ENCODE results near the gene CDK2.
"Not testable (repeated sequence)": the region's sequence is repeated elsewhere in the genome, so short reads cannot be mapped to it uniquely, and the experiment has no call there.

Gene CDK2

DNA sequence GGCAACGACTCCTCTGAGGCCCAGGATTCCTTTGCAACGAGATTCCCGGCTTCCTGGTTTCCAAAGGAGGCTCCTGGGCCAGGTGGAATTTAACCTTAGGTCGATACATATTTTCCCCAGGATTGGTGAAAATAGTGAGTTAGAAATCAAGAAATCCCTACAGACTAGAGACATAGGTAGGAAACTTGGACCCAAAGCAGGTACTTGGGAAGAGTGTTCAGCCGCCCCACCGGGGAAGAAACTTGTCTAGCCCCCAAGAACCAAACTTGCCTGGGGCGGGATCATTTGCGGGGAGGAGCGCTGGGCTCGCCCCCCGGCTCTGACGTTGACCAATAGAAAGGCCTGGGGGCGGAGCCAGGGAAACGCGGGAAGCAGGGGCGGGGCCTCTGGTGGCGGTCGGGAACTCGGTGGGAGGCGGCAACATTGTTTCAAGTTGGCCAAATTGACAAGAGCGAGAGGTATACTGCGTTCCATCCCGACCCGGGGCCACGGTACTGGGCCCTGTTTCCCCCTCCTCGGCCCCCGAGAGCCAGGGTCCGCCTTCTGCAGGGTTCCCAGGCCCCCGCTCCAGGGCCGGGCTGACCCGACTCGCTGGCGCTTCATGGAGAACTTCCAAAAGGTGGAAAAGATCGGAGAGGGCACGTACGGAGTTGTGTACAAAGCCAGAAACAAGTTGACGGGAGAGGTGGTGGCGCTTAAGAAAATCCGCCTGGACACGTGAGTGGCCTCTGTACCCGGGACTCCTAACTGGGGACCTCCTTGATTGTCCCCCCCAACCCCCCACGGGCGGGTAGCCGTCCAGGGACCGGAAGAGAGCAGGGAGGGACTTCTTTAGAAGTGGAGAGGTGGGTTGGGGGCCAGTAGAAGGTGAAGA is at the start of gene CDK2:
TSS of gene CDK2 (plus strand) at position 423 of the 874 bp plus-strand sequence. CDS start at position 602, 179 bp downstream.
- no peak for DNase-seq

GRCh38 chr12:55919032-55919431 is 47.6 kb upstream of the CDK2 start:
- not testable (repeated sequence) for DNase-seq

DNA sequence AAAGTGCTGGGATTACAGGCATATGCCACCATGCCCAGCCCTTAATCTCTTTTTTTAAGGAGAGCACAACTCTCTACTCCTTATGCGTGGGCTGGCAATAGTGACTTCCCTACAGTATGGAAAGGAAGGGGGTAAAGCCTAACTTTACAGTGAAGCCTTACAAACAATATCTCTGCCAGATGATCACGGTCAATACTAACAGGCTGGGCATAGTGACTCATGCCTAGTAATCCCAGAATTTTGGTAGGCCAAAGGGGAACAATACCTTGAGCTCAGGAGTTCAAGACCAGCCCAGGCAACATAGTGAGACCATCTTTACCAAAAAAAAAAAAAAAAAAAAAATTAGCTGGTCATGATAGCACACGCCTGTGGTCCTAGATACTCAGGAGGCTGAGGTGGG is 44.5 kb upstream of the CDK2 start:
- DNase-seq, result no peak

- not testable (repeated sequence) for DNase-seq
Observed at GRCh38 chr12:55923648-55924047, 43.0 kb upstream of the CDK2 start.

DNA sequence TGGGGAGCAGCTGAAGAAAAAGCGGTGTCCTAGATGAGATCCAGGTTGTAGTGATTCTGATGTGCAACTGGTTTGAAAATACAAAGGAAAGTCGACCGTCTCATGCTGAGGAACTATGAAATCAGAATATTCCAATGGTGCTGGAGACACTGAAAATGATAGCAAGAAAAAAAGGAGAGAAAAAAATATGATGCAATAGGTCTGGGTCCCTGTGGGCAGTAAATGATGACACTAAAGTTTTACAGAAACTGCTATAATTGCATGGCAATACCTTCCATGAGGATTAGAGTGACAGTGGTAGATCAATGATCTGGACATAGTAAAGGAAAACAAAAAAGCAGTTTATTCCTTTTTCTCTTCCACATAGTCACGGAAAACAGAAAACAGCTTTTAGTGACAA is 41.3 kb upstream of the CDK2 start:
- DNase-seq, result no peak

DNA sequence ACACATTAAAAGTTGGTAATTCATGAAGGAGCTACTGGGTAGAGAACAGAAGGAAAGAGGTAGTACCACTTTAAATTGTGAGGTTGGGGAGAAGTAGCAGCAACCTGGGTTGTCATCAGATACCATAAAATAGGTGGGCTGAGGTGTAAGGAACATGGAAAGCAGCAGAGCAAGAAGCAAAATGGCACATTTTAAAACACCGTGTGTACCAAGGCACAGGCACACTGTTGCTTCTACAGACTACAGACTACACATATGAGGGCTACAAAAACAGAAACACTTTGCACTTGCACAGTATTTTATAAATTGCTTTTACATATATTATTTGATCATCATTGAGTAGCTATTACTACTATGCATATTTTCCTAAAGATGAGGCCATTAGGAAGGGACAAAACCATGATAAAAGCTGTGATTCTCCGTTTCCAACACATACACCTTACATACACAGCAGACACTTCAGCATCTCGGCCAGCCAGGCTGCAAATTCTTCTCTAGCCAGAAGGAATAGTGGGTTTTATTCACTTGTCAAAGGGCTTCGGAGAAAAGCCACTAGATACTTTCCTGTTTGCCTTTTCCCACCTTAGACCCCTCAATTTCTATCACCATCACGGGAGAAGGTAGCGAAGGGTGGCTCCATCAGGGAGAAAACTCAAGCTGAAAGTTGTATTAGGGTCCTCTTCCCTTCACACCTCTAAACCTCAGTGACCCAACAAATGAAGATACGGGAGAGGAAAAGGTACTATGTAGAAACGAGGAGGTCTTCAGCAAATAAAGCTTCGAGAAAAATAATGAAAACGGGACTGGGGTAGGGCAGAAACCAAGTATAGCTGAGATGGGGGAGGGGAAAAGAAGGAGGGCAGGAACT is 40.5 kb upstream of the CDK2 start:
- no peak for DNase-seq

DNA sequence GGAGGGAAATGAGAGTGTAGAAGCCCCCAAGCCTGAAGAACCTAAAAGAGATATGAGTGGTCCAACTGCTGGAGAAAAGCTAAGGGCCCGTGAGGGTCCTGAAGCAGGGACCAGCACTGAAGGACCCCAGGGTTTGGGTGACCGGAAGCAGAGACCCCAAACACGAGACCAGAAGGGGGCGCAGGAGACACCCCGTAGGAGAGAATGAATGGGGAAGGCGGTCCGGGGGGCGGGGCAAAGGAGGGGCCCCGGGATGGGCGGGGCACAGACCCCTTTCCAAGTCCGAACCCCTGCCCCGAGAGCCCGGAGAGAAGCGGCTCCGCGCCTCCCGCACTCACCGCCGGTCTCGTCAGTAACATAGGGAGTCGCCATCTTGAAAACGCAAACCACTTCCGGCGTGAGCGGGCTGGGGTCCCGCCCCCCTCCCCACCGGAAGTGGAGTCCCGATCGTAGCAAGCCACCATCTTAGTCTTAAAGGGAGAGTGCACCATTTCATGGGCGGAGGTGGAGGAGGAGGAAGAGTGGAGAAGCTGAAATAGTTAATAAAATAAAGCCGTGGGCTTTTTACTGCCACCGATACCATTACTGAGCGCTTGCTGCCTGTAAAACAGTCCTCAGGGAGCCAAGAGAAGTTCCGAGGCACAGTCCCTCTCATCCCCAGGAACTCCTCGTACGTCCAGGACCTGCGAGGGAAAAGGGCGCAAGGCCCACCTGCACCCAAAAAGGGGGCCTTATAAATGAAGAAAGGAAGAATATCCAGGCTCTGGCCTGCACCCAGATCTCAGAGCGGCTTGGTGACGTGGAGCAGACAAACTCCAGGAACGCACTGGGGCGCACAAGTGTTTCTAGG is 39.7 kb upstream of the CDK2 start:
- DNase-seq, result no peak

DNA sequence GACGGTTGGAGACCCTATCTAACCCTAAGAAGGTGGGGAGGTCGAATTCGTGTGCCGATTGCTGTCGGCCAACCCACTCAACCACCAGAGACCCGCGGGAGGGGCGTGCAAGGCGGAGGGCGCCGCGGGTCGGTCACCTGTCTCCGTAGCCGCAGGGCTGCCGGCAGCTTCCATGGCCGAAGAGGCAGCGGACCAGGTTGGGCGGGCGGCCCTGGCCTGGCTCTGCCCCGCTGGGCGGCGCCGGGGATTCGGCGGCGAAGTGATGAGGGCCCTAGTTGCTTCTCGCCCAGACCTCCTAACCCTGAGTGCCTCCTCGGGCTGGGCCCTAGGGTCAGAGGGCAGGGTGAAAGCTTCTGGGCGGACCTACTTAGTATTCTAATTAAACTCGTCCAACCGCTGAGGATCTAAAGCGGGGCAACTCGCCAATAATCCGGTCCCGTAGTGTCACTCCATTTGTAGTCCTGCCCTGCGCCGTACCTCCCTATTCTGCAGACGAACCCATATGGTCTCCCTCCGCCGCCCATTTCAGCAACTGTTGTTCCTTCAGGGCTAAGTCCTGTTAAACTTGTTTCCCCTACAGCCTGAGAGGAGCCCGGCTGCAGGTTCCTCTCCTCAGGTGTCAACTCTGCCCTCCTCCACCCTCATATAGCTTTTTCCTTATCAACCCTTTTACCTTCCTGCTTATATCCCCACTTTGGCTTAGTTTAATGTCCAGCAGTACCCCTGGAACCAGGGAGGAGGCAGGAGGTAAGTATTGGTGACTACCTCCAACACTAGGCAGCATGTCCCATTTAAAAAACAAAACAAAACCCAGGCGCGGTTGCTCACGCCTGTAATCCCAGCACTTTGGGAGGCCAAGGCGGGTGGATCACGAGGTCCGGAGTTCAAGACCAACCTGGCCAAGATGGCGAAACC is 38.8 kb upstream of the CDK2 start, which contains the start of gene PYM1:
TSS of gene PYM1 (minus strand) at position 307 of the 915 bp plus-strand sequence. CDS start at position 174, 133 bp downstream.
- no peak for DNase-seq

GRCh38 chr12:55929306-55929791 is 37.3 kb upstream of the CDK2 start:
- DNase-seq, result no peak

- no peak for DNase-seq
Observed at GRCh38 chr12:55930771-55931316, 35.8 kb upstream of the CDK2 start, which contains the start of gene DGKA. Gene DGKA (plus strand): TSS chr12:55931162. CDS start chr12:55936504, 5,342 bp downstream.

DNA sequence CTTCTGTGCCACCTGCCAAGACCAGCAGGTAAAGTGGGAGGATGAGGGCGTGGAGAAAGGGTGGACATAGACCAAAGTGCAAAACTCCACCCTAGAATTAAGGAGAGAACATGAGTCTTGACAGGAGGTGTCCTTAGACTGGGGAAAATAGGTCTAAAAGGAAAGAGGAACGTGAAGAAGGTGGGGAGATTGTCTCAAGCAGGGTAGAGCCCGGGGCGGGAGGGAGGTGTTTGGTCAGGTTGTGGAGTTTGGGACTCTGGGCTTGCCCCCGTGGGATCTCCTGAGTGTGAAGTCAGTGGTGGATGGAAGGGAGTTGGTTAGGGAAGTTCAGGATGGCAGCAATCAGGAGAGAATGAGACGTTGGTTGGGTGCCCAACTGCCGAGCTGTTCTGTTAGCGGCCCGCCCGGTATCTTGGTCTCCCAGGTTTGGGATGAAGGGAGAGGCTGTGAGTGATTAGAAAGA is 35.3 kb upstream of the CDK2 start:
- no peak for DNase-seq

- no peak for DNase-seq
Observed at GRCh38 chr12:55931780-55932550, 34.7 kb upstream of the CDK2 start.

DNA sequence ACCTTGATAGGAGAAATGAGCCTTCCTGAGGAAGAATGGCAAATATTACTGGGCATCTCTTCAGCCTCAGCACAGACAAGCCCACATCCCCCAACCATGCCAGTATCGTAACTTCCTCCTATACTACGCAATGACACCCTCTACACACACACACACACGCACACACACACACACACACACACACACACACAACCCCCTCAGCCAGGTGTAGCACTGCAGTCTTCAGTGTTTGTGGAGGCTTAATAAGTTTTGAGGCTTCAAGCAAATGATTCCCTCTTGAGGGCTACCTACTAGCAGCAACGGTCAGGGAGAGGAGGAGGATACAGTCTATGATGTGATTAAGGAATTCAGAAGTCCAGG is 34.1 kb upstream of the CDK2 start:
- no peak for DNase-seq

DNA sequence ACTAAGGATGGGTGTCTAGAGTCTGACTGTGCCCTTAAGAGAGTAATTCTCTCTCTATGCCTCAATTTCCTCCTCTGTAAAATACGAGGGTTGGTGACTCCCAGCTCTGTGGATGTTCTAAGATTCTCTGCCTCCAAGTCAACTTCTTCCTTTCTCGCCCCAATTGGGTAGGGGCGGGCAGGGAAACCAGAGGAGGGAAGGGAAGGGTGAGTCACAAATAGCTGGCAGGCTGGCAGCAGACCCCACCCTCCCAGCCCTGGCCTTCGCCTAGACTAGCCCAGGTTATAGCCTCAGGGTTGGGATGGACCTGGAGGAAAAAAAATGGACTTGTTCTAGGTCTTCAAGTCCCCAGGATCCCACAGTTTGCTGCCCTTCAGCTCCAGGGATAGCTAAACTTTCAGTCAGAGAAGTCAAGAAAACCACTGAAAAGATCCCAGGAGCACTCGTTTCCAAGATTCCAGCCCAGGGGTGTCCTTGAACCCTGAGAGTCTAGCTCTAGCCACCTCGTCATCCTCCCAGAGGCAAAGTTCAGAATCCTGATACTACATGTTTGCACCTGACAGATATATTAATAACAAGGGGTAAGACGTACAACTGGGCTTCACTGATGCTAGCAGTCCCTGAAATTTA is 33.3 kb upstream of the CDK2 start:
- DNase-seq, result no peak

GRCh38 chr12:55933799-55934742 is 32.6 kb upstream of the CDK2 start:
- no peak for DNase-seq

- no peak for DNase-seq
Observed at GRCh38 chr12:55934773-55935172, 31.9 kb upstream of the CDK2 start.

DNA sequence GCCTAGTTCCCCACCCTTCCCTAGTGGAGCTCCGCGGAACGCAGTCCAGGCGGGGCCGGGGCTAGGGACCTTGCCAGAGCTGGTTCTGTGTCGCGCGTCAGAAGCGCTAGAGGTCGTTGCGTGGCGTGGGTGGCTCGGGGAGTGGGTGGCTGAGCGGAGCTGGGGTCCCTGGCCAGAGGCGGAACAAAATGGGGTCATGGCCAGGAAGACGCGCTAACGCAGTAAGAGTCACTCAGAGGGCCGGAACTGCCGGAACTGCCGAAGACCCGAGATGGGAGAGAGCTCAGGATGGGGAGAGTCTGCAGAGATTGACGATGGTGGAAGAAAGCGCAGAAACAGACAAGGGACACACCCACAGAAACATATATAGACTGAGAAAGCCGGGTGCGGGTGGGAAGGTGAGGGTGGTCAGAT is 30.9 kb upstream of the CDK2 start:
- DNase-seq, result no peak

DNA sequence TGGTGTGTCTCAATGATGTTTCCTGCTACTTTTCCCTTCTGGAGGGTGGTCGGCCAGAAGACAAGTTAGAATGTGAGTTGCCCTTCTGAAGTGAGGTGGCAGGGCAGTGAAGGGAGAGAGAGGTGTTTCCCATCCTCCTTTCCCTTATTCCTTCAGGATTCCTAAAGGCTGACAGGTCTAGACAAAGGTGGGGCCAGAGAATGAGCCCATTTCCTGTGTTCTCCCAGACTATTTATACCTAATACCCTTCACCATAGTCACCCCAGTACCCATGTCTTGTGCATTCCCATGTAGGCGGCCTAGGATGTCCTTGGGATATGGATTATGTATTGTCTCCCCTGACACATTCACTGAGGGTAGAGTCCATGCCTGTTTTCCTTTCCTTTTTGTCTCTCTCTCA is 28.6 kb upstream of the CDK2 start:
- DNase-seq, result no peak
